Measurements from ENCODE around the gene DISP3. TPM values are rescaled to one million over a fixed set of nuclear protein-coding genes. Genes with fewer than 3 reads are reported as not detected.
A peak's percentile ranks its signal among the peaks of the same experiment; 100 is the strongest.

The DISP3 gene
- 3.6 TPM for polyA plus RNA-seq (2013, experiment 1 of 2)
- polyA plus RNA-seq (2013, experiment 2 of 2) = 4.1 TPM

- H3K4me1 ChIP-seq (ENCODE audit: insufficient read depth, low read length) = no peaks in the 10 kb centered on the region
- H3K36me3 ChIP-seq (ENCODE audit: insufficient read depth, low read length) = no peaks in the 10 kb centered on the region
- H3K27ac ChIP-seq (ENCODE audit: low read depth, low read length) = peak within 1 kb of the TSS; percentile 97
- H3K4me3 ChIP-seq (ENCODE audit: low read length) = peak within 1 kb of the TSS; percentile 65
- WGBS = 1% methylated on average over 96 of the region's 96 CpGs
- H3K9me3 ChIP-seq (ENCODE audit: insufficient read depth, low read depth, low read length) = no peaks in the 10 kb centered on the region
- H3K9ac ChIP-seq (ENCODE audit: low read depth, low read length) = peak within 1 kb of the TSS; percentile 99
- H3K27me3 ChIP-seq (ENCODE audit: insufficient read depth, low read length) = peaks cover 40% of the 10 kb centered on the region
These were observed at the start of gene DISP3 for GRCh38 chr1:11478571-11479374. DISP3 (plus strand) TSS chr1:11479155; CDS start chr1:11500993, 21,838 bp downstream.

DNA sequence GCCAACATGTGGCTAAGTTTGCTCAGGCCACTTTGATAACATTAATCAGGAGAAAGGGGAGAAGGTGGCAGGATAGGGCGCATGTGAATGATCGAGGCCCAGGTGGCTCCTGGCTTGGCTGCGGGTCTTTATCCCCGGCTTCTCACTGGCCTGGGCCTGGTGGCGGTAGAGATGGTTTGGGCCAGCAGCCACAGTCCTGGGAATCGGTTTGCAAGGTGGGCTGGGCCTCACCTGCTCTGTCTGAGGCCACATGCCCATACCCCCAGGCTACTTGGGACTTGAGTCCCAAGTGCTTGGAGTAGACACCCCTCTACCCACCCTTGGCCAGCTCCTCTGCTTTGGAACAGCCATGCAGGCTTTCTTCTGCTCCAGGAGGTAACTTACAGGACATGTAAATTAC, 49.7 kb upstream of the DISP3 start:
- Histone ChIP-seq H3K27ac (ENCODE audit: low read depth, low read length) (no peak overlapping the region), H3K9ac (ENCODE audit: low read depth, low read length) (no peak overlapping the region), H3K9me3 (ENCODE audit: insufficient read depth, low read depth, low read length) (no peaks in the 10 kb centered on the region), H3K36me3 (ENCODE audit: insufficient read depth, low read length) (no peaks in the 10 kb centered on the region), H3K27me3 (ENCODE audit: insufficient read depth, low read length) (no peaks in the 10 kb centered on the region), H3K4me1 (ENCODE audit: insufficient read depth, low read length) (no peaks in the 10 kb centered on the region), H3K4me3 (ENCODE audit: low read length) (no peak overlapping the region)
- 83% methylated on average over 6 of the region's 6 CpGs for WGBS

DNA sequence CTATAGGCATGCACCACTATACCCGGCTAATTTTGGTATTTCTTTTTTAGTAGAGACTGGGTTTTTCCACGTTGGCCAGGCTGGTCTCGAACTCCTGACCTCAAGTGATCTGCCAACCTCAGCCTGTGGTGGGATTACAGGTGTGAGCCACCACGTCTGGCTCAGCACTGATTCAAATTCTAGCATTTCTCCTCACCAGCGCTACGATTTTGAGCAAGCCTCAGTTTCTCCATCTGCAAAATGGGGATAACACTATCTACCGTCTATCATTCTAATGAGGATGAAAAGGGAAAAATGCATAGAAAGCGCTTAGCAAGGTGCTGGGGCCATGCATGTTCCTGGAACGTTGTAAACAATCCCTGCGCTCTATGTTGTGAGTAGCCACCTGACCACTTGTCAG, 49.0 kb upstream of the DISP3 start:
- H3K4me1 ChIP-seq (ENCODE audit: insufficient read depth, low read length) = no peaks in the 10 kb centered on the region
- H3K27ac ChIP-seq (ENCODE audit: low read depth, low read length) = no peak overlapping the region
- no peaks in the 10 kb centered on the region for H3K9me3 ChIP-seq (ENCODE audit: insufficient read depth, low read depth, low read length)
- H3K4me3 ChIP-seq (ENCODE audit: low read length) = no peak overlapping the region
- no peak overlapping the region for H3K9ac ChIP-seq (ENCODE audit: low read depth, low read length)
- no peaks in the 10 kb centered on the region for H3K36me3 ChIP-seq (ENCODE audit: insufficient read depth, low read length)
- 94% methylated on average over 10 of the region's 10 CpGs for WGBS
- no peaks in the 10 kb centered on the region for H3K27me3 ChIP-seq (ENCODE audit: insufficient read depth, low read length)

DNA sequence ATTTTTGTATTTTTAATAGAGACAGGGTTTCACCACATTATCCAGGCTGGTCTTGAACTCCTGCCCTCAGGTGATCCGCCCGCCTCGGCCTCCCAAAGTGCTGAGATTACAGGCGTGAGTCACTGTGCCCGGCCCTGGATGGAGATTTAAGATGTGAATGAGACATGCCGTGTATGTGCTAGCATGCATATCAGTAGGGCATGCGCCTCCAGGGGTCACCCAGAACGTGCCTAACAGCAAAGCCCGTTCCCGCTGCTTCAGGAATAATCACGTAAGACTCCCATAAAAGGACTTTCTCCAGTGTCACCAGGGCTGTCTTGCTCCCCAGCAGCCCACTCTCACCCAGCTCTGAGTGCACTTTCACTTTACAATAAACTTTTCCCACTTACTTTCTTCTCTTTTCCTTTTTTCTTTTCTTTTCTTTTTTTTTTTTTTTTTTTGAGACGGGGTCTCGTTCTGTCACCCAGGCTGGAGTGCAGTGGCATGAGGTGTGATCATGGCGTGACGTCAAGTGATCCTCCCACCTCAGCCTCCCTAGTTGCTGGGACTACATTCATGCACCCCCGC, 46.9 kb upstream of the DISP3 start:
- no peak overlapping the region for H3K27ac ChIP-seq (ENCODE audit: low read depth, low read length)
- H3K36me3 ChIP-seq (ENCODE audit: insufficient read depth, low read length) = no peaks in the 10 kb centered on the region
- no peak overlapping the region for H3K4me3 ChIP-seq (ENCODE audit: low read length)
- H3K9me3 ChIP-seq (ENCODE audit: insufficient read depth, low read depth, low read length) = no peaks in the 10 kb centered on the region
- 94% methylated on average over 15 of the region's 16 CpGs for WGBS
- H3K9ac ChIP-seq (ENCODE audit: low read depth, low read length) = no peak overlapping the region
- H3K4me1 ChIP-seq (ENCODE audit: insufficient read depth, low read length) = no peaks in the 10 kb centered on the region
- no peaks in the 10 kb centered on the region for H3K27me3 ChIP-seq (ENCODE audit: insufficient read depth, low read length)

GRCh38 chr1:11432526-11432925, 46.4 kb upstream of the DISP3 start:
- H3K4me3 ChIP-seq (ENCODE audit: low read length) = no peak overlapping the region
- WGBS = 89% methylated on average over 4 of the region's 4 CpGs
- no peaks in the 10 kb centered on the region for H3K4me1 ChIP-seq (ENCODE audit: insufficient read depth, low read length)
- H3K27ac ChIP-seq (ENCODE audit: low read depth, low read length) = no peak overlapping the region
- no peak overlapping the region for H3K9ac ChIP-seq (ENCODE audit: low read depth, low read length)
- H3K9me3 ChIP-seq (ENCODE audit: insufficient read depth, low read depth, low read length) = no peaks in the 10 kb centered on the region
- H3K36me3 ChIP-seq (ENCODE audit: insufficient read depth, low read length) = no peaks in the 10 kb centered on the region
- H3K27me3 ChIP-seq (ENCODE audit: insufficient read depth, low read length) = no peaks in the 10 kb centered on the region

DNA sequence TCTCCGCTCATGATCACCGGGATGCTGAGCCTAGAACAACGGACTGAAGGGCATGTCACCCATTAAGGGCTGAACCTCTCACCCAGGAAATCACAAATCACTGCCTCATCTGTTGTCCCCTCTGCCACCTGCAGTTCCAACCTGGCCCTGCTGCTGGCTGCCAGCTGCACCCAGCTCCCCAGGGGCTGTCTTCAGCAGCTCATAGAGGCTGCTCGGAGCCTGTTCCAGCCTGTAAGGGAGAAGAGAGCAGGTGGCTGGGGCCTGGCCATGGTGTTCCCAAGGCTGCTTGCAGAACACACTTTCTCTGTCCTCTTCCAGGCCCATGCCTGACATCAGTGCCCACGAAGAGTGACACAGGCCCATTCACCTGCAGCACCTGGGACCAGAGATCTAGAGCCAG, 44.5 kb upstream of the DISP3 start:
- H3K27me3 ChIP-seq (ENCODE audit: insufficient read depth, low read length) = no peaks in the 10 kb centered on the region; the same call in 1 of the 2 replicates
- 87% methylated on average over 5 of the region's 5 CpGs for WGBS

GRCh38 chr1:11434926-11435325, 44.0 kb upstream of the DISP3 start:
- 93% methylated on average over 11 of the region's 11 CpGs for WGBS
- Histone ChIP-seq H3K4me1 (ENCODE audit: insufficient read depth, low read length) (no peaks in the 10 kb centered on the region), H3K4me3 (ENCODE audit: low read length) (no peak overlapping the region)

More for the DNA sequence above, 44.5 kb upstream of the DISP3 start:
- Histone ChIP-seq H3K4me1 (ENCODE audit: insufficient read depth, low read length) (no peaks in the 10 kb centered on the region), H3K4me3 (ENCODE audit: low read length) (no peak overlapping the region), H3K27ac (ENCODE audit: low read depth, low read length) (no peak overlapping the region), H3K36me3 (ENCODE audit: insufficient read depth, low read length) (no peaks in the 10 kb centered on the region), H3K9ac (ENCODE audit: low read depth, low read length) (no peak overlapping the region), H3K9me3 (ENCODE audit: insufficient read depth, low read depth, low read length) (no peaks in the 10 kb centered on the region)

DNA sequence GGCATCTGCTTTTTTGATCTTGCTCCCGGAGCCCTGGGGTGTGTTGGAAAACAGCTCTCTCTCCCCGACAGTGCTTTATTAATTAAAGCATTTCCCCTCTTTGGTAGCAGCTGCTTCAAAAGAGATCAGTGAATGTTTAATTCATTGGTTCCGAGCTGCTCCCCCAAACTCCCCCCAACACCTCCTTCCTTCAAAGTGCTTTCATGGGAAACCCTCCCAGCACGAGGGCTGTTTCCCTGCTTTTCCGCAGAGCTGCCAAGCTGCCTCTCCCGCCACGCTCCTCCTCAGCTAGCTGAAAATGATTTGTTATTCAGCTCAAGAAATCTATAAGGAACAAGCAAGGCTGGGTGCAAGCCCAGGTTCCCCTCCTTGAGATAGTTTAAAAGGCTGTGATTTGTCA, 40.0 kb upstream of the DISP3 start:
- H3K9me3 ChIP-seq (ENCODE audit: insufficient read depth, low read depth, low read length) = no peaks in the 10 kb centered on the region
- H3K4me1 ChIP-seq (ENCODE audit: insufficient read depth, low read length) = no peaks in the 10 kb centered on the region
- H3K4me3 ChIP-seq (ENCODE audit: low read length) = no peak overlapping the region
- H3K27me3 ChIP-seq (ENCODE audit: insufficient read depth, low read length) = no peaks in the 10 kb centered on the region; the same call in 1 of the 2 replicates
- WGBS = 88% methylated on average over 6 of the region's 7 CpGs
- no peak overlapping the region for H3K9ac ChIP-seq (ENCODE audit: low read depth, low read length)
- H3K36me3 ChIP-seq (ENCODE audit: insufficient read depth, low read length) = no peaks in the 10 kb centered on the region
- H3K27ac ChIP-seq (ENCODE audit: low read depth, low read length) = no peak overlapping the region

More at GRCh38 chr1:11434926-11435325, 44.0 kb upstream of the DISP3 start:
- Histone ChIP-seq H3K27me3 (ENCODE audit: insufficient read depth, low read length) (no peaks in the 10 kb centered on the region; the same call in 1 of the 2 replicates), H3K9me3 (ENCODE audit: insufficient read depth, low read depth, low read length) (no peaks in the 10 kb centered on the region), H3K9ac (ENCODE audit: low read depth, low read length) (no peak overlapping the region), H3K36me3 (ENCODE audit: insufficient read depth, low read length) (no peaks in the 10 kb centered on the region), H3K27ac (ENCODE audit: low read depth, low read length) (no peak overlapping the region)

- 85% methylated on average over 10 of the region's 11 CpGs for WGBS
- H3K27me3 ChIP-seq (ENCODE audit: insufficient read depth, low read length) = no peaks in the 10 kb centered on the region; the same call in 1 of the 2 replicates
These were observed 37.6 kb upstream of the DISP3 start for GRCh38 chr1:11441211-11441952.

GRCh38 chr1:11443043-11443442, 35.9 kb upstream of the DISP3 start:
- WGBS = 94% methylated on average over 1 of the region's 1 CpG
- H3K27ac ChIP-seq (ENCODE audit: low read depth, low read length) = no peak overlapping the region
- peaks cover 2% of the 10 kb centered on the region; the same call in 1 of the 2 replicates for H3K27me3 ChIP-seq (ENCODE audit: insufficient read depth, low read length)
- no peaks in the 10 kb centered on the region for H3K4me1 ChIP-seq (ENCODE audit: insufficient read depth, low read length)
- no peaks in the 10 kb centered on the region for H3K36me3 ChIP-seq (ENCODE audit: insufficient read depth, low read length)
- no peak overlapping the region for H3K9ac ChIP-seq (ENCODE audit: low read depth, low read length)
- no peak overlapping the region for H3K4me3 ChIP-seq (ENCODE audit: low read length)
- H3K9me3 ChIP-seq (ENCODE audit: insufficient read depth, low read depth, low read length) = no peaks in the 10 kb centered on the region

More at GRCh38 chr1:11441211-11441952, 37.6 kb upstream of the DISP3 start:
- Histone ChIP-seq H3K4me3 (ENCODE audit: low read length) (no peak overlapping the region), H3K4me1 (ENCODE audit: insufficient read depth, low read length) (no peaks in the 10 kb centered on the region), H3K9ac (ENCODE audit: low read depth, low read length) (no peak overlapping the region), H3K27ac (ENCODE audit: low read depth, low read length) (no peak overlapping the region), H3K36me3 (ENCODE audit: insufficient read depth, low read length) (no peaks in the 10 kb centered on the region), H3K9me3 (ENCODE audit: insufficient read depth, low read depth, low read length) (no peaks in the 10 kb centered on the region)

All from HUES64 (cell line).